ENCODE data around the gene ZNHIT6.
A peak's percentile ranks its signal among the peaks of the same experiment; 100 is the strongest.

DNA sequence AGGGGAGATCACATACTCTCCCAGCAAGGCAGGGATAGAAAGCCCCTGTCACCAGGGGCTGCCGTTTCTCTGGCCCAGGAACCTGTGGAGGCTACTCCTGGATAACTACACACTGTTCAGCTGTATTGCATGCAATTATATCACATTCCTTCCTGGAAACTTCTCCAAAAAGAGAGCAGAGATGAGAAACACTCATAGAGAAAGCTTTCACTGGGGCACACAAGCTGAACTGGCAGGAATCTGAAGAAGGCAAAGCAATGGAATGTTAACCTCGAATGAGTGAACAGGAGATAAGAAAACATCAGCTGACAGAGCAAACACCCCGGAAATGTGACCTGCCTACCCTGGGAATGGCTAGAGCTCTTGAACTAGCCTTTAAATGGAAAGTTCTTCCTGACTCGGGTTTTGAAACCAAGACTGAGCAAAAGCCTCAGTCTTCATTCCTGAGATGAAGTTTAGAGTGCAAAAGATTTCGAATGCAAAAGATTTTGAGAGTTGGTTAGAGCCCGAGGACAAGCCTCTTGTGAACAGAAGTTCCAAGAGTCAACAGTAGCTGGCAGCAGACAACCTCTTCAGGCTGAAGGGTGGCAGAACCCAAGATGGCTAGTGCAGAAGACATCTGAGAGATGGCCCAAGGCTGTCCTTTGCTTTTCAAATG lies 95.4 kb downstream of the ZNHIT6 start:
- no peak for TF ChIP-seq POLR2A (IDR thresholded peaks at IDR 0.05)
- TF ChIP-seq, protein P1, sequence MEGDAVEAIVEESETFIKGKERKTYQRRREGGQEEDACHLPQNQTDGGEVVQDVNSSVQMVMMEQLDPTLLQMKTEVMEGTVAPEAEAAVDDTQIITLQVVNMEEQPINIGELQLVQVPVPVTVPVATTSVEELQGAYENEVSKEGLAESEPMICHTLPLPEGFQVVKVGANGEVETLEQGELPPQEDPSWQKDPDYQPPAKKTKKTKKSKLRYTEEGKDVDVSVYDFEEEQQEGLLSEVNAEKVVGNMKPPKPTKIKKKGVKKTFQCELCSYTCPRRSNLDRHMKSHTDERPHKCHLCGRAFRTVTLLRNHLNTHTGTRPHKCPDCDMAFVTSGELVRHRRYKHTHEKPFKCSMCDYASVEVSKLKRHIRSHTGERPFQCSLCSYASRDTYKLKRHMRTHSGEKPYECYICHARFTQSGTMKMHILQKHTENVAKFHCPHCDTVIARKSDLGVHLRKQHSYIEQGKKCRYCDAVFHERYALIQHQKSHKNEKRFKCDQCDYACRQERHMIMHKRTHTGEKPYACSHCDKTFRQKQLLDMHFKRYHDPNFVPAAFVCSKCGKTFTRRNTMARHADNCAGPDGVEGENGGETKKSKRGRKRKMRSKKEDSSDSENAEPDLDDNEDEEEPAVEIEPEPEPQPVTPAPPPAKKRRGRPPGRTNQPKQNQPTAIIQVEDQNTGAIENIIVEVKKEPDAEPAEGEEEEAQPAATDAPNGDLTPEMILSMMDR (IDR thresholded peaks at IDR 0.05), result peak in 3 of 6 experiments; percentile 19 to 42 (median 34)

All from esophagus squamous epithelium (tissue), 4 donors.